Peyer's patch (tissue), 4 donors: ENCODE measurements around the gene ASPG.

Source experiments
- CTCF ChIP-seq, 6 experiments: fragments of 450-650 bp in 4 of 6; fragments of 200-600 bp in 2 of 6; sonication (generic) in 1 of 6; IDR thresholded peaks; one replicate each; pipeline ENCODE4 v1.5.1; 2017 to 2019; ENCODE audit warnings: antibody characterized with exemption in 6 of 6, mild to moderate bottlenecking in 3 of 6, moderate library complexity in 1 of 6
- POLR2A ChIP-seq, 2 donors: fragments of 450-650 bp; IDR thresholded peaks; one replicate each; pipeline ENCODE4 v1.5.1; 2017; ENCODE audit warnings: antibody characterized with exemption in 2 of 2, mild to moderate bottlenecking in 2 of 2, moderate library complexity in 2 of 2

DNA sequence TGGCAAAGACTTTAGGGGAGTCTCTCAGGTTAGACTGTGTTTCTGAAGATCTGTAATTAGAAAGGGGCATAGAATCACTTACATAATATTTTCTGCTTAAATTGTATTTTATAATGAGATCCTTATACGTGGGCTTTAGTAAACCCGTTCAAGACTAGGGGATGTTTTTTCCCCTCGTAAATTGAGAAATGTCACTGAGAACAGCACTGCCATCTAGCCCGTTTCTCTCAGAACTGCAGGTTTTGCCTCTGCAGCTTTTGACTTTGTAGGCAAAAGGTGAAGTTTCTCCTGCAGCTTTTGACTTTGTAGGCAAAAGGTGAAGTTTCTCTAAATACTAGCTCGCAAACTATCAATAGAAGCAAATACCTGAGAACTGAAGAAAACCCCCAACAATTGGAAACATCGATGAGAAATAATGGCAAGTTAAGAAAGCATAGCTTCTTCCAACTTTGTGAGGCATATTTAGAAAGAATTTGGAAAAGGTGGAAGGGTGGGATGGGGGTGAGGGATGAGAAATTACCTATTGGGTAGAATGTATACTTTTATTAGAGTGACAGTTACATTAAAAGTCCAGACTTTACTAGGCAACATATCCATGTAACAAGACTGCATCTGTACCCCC is 9.9 kb upstream of the ASPG start:
- no peak for TF ChIP-seq POLR2A (IDR thresholded peaks at IDR 0.05)
- TF ChIP-seq CTCF (IDR thresholded peaks at IDR 0.05) = peak in 2 of 6 experiments; percentile 17 to 20
